Measurements from ENCODE around the gene KCNMA1.

GRCh38 chr10:77686096-77686495 lies 48.5 kb upstream of the KCNMA1 start:
- TF ChIP-seq CTCF (IDR thresholded peaks at IDR 0.05) (no peak), POLR2A (IDR thresholded peaks at IDR 0.05) (no peak)
